GM12865 (cell line): ENCODE data around the gene SEBOX.

Source experiments
- DNase-seq: peaks from one replicate; pipeline ENCODE4 v3.0.0; 2010; ENCODE audit warnings: low read depth
- H3K4me3 ChIP-seq: 2 replicates; pipeline ENCODE4 v1.5.1; 2011; ENCODE audit warnings: mild to moderate bottlenecking, low read depth, low read length, control low read depth
- CTCF ChIP-seq: IDR thresholded peaks from 2 replicates; pipeline ENCODE4 v1.5.1; 2011; ENCODE audit warnings: low read length, control low read depth, low read depth, inconsistent platforms; ENCODE audit not compliant: insufficient read depth; ENCODE audit errors: missing control alignments

SEBOX gene

GRCh38 chr17:28328325-28328724 is 36.7 kb downstream of the SEBOX start:
- no peak for TF ChIP-seq CTCF
- no peak overlapping the region for H3K4me3 ChIP-seq
- DNase-seq: no peak

GRCh38 chr17:28327709-28328108 is 37.3 kb downstream of the SEBOX start:
- DNase-seq: no peak
- H3K4me3 ChIP-seq: no peak overlapping the region
- TF ChIP-seq CTCF: no peak

GRCh38 chr17:28327031-28327607 is 37.9 kb downstream of the SEBOX start:
- DNase-seq: peak; percentile 77
- TF ChIP-seq CTCF: no peak
- H3K4me3 ChIP-seq: no peak overlapping the region

- TF ChIP-seq CTCF: no peak
- no peak overlapping the region for H3K4me3 ChIP-seq
- DNase-seq: no peak
Observed at GRCh38 chr17:28326114-28326513, 38.9 kb downstream of the SEBOX start.

- no peak for TF ChIP-seq CTCF
- H3K4me3 ChIP-seq: no peak overlapping the region
- no peak for DNase-seq
Observed at GRCh38 chr17:28325211-28325610, 39.8 kb downstream of the SEBOX start.

GRCh38 chr17:28324781-28325180 is 40.2 kb downstream of the SEBOX start:
- DNase-seq: no peak
- H3K4me3 ChIP-seq: no peak overlapping the region
- no peak for TF ChIP-seq CTCF

- DNase-seq: no peak
- no peak overlapping the region for H3K4me3 ChIP-seq
- TF ChIP-seq CTCF: no peak
Observed at GRCh38 chr17:28324267-28324745, 40.7 kb downstream of the SEBOX start.
